Measurements from ENCODE around the gene KCTD14.

KCTD14 gene

GRCh38 chr11:78022397-78023396 lies at the start of gene KCTD14:
Gene KCTD14, minus strand, starts transcription at chr11:78023276. Its CDS starts 27 bp downstream, at chr11:78023249.
- Mint-ChIP-seq H3K27me3 (peaks cover 16% of the 10 kb centered on the region), H3K9me3 (peaks cover under 1% of the 10 kb centered on the region), H3K4me1 (peaks cover 3% of the 10 kb centered on the region), H3K4me3 (no peak within 1 kb of the TSS), H3K27ac (no peak within 1 kb of the TSS), H3K36me3 (no peaks in the 10 kb centered on the region)
- no peak for DNase-seq (ENCODE audit: low spot score in 2 of 2)
- no peak for ATAC-seq (ENCODE audit: low read depth)

GRCh38 chr11:78072455-78072854 lies 49.4 kb upstream of the KCTD14 start:
- Mint-ChIP-seq H3K9me3 (no peaks in the 10 kb centered on the region), H3K27me3 (no peaks in the 10 kb centered on the region), H3K36me3 (peaks cover 26% of the 10 kb centered on the region), H3K4me3 (no peak overlapping the region), H3K4me1 (peaks cover 21% of the 10 kb centered on the region), H3K27ac (no peak overlapping the region)
- DNase-seq (ENCODE audit: low spot score in 2 of 2), result no peak
- no peak for ATAC-seq (ENCODE audit: low read depth)

- Mint-ChIP-seq H3K36me3 (peaks cover 31% of the 10 kb centered on the region), H3K27me3 (no peaks in the 10 kb centered on the region), H3K27ac (peak overlapping the region; percentile 8), H3K4me3 (no peak overlapping the region), H3K4me1 (peaks cover 19% of the 10 kb centered on the region), H3K9me3 (no peaks in the 10 kb centered on the region)
- ATAC-seq (ENCODE audit: low read depth) (no peak), DNase-seq (ENCODE audit: low spot score in 2 of 2) (no peak)
Observed at GRCh38 chr11:78071717-78072116, 48.6 kb upstream of the KCTD14 start.

- no peaks in the 10 kb centered on the region for H3K9me3 Mint-ChIP-seq
Observed at GRCh38 chr11:78070621-78071020, 47.5 kb upstream of the KCTD14 start.

GRCh38 chr11:78069465-78069864 lies 46.4 kb upstream of the KCTD14 start:
- no peaks in the 10 kb centered on the region for H3K9me3 Mint-ChIP-seq
- DNase-seq (ENCODE audit: low spot score in 2 of 2) (no peak), ATAC-seq (ENCODE audit: low read depth) (no peak)
- no peak overlapping the region for H3K27ac Mint-ChIP-seq
- H3K4me3 Mint-ChIP-seq, result no peak overlapping the region
- H3K4me1 Mint-ChIP-seq, result peaks cover 8% of the 10 kb centered on the region
- H3K27me3 Mint-ChIP-seq, result no peaks in the 10 kb centered on the region
- H3K36me3 Mint-ChIP-seq, result peaks cover 32% of the 10 kb centered on the region

More at GRCh38 chr11:78070621-78071020, 47.5 kb upstream of the KCTD14 start:
- no peak overlapping the region for H3K4me3 Mint-ChIP-seq
- DNase-seq (ENCODE audit: low spot score in 2 of 2) (no peak), ATAC-seq (ENCODE audit: low read depth) (no peak)
- peaks cover 32% of the 10 kb centered on the region for H3K36me3 Mint-ChIP-seq
- no peak overlapping the region for H3K27ac Mint-ChIP-seq
- H3K4me1 Mint-ChIP-seq, result peaks cover 12% of the 10 kb centered on the region
- no peaks in the 10 kb centered on the region for H3K27me3 Mint-ChIP-seq

GRCh38 chr11:78067704-78068103 lies 44.6 kb upstream of the KCTD14 start:
- peaks cover 34% of the 10 kb centered on the region for H3K36me3 Mint-ChIP-seq
- DNase-seq (ENCODE audit: low spot score in 2 of 2), result no peak
- H3K27me3 Mint-ChIP-seq, result no peaks in the 10 kb centered on the region
- H3K9me3 Mint-ChIP-seq, result no peaks in the 10 kb centered on the region
- H3K4me3 Mint-ChIP-seq, result no peak overlapping the region
- no peak for ATAC-seq (ENCODE audit: low read depth)
- H3K27ac Mint-ChIP-seq, result no peak overlapping the region
- H3K4me1 Mint-ChIP-seq, result peaks cover 8% of the 10 kb centered on the region

GRCh38 chr11:78066471-78066870 lies 43.4 kb upstream of the KCTD14 start:
- Mint-ChIP-seq H3K36me3 (peaks cover 24% of the 10 kb centered on the region), H3K4me3 (no peak overlapping the region), H3K27ac (no peak overlapping the region), H3K9me3 (no peaks in the 10 kb centered on the region), H3K4me1 (peaks cover under 1% of the 10 kb centered on the region), H3K27me3 (no peaks in the 10 kb centered on the region)
- ATAC-seq (ENCODE audit: low read depth) (no peak), DNase-seq (ENCODE audit: low spot score in 2 of 2) (no peak)

- Mint-ChIP-seq H3K27ac (no peak overlapping the region), H3K4me1 (no peaks in the 10 kb centered on the region), H3K36me3 (peaks cover 22% of the 10 kb centered on the region), H3K27me3 (no peaks in the 10 kb centered on the region), H3K9me3 (no peaks in the 10 kb centered on the region), H3K4me3 (no peak overlapping the region)
- DNase-seq (ENCODE audit: low spot score in 2 of 2) (no peak), ATAC-seq (ENCODE audit: low read depth) (no peak)
Observed at GRCh38 chr11:78065203-78065602, 42.1 kb upstream of the KCTD14 start.

- no peaks in the 10 kb centered on the region for H3K27me3 Mint-ChIP-seq
- no peak within 1 kb of the TSS for H3K4me3 Mint-ChIP-seq
- H3K36me3 Mint-ChIP-seq, result peaks cover 15% of the 10 kb centered on the region
- H3K4me1 Mint-ChIP-seq, result no peaks in the 10 kb centered on the region
- H3K9me3 Mint-ChIP-seq, result no peaks in the 10 kb centered on the region
- H3K27ac Mint-ChIP-seq, result no peak within 1 kb of the TSS
- DNase-seq (ENCODE audit: low spot score in 2 of 2) (no peak), ATAC-seq (ENCODE audit: low read depth) (no peak)
Observed at GRCh38 chr11:78063440-78064181, 40.5 kb upstream of the KCTD14 start, which contains the start of gene THRSP. Gene THRSP, plus strand, starts transcription at chr11:78063861. Its CDS starts 21 bp downstream, at chr11:78063882.

- no peak overlapping the region for H3K4me3 Mint-ChIP-seq
- H3K27me3 Mint-ChIP-seq, result no peaks in the 10 kb centered on the region
- no peaks in the 10 kb centered on the region for H3K9me3 Mint-ChIP-seq
- DNase-seq (ENCODE audit: low spot score in 2 of 2) (no peak), ATAC-seq (ENCODE audit: low read depth) (no peak)
- H3K36me3 Mint-ChIP-seq, result peaks cover 11% of the 10 kb centered on the region
- H3K4me1 Mint-ChIP-seq, result no peaks in the 10 kb centered on the region
- no peak overlapping the region for H3K27ac Mint-ChIP-seq
Observed at GRCh38 chr11:78062671-78063070, 39.6 kb upstream of the KCTD14 start.

- ATAC-seq (ENCODE audit: low read depth) (no peak), DNase-seq (ENCODE audit: low spot score in 2 of 2) (no peak)
- H3K4me3 Mint-ChIP-seq, result no peak overlapping the region
- no peaks in the 10 kb centered on the region for H3K9me3 Mint-ChIP-seq
- peaks cover 5% of the 10 kb centered on the region for H3K36me3 Mint-ChIP-seq
- no peak overlapping the region for H3K27ac Mint-ChIP-seq
- H3K4me1 Mint-ChIP-seq, result no peaks in the 10 kb centered on the region
- no peaks in the 10 kb centered on the region for H3K27me3 Mint-ChIP-seq
Observed at GRCh38 chr11:78061921-78062311, 38.8 kb upstream of the KCTD14 start.

- no peaks in the 10 kb centered on the region for H3K9me3 Mint-ChIP-seq
- ATAC-seq (ENCODE audit: low read depth) (no peak), DNase-seq (ENCODE audit: low spot score in 2 of 2) (no peak)
- H3K27ac Mint-ChIP-seq, result no peak overlapping the region
- H3K4me1 Mint-ChIP-seq, result no peaks in the 10 kb centered on the region
- peaks cover 3% of the 10 kb centered on the region for H3K36me3 Mint-ChIP-seq
- no peak overlapping the region for H3K4me3 Mint-ChIP-seq
- H3K27me3 Mint-ChIP-seq, result no peaks in the 10 kb centered on the region
Observed at GRCh38 chr11:78061088-78061920, 38.2 kb upstream of the KCTD14 start.

- no peaks in the 10 kb centered on the region for H3K9me3 Mint-ChIP-seq
- H3K27ac Mint-ChIP-seq, result no peak overlapping the region
- H3K4me1 Mint-ChIP-seq, result no peaks in the 10 kb centered on the region
- H3K27me3 Mint-ChIP-seq, result no peaks in the 10 kb centered on the region
- DNase-seq (ENCODE audit: low spot score in 2 of 2), result no peak
- H3K36me3 Mint-ChIP-seq, result peaks cover 3% of the 10 kb centered on the region
- ATAC-seq (ENCODE audit: low read depth), result no peak
- no peak overlapping the region for H3K4me3 Mint-ChIP-seq
Observed at GRCh38 chr11:78060533-78060932, 37.5 kb upstream of the KCTD14 start.
